Astrocyte of the cerebellum (primary cell): ENCODE data around the gene CLIC5.

Experiments
- DNase-seq: peaks from one replicate; pipeline ENCODE4 v3.0.0-alpha.2; 2011; ENCODE audit warnings: low read depth
- H3K4me3 ChIP-seq: 2 replicates; pipeline ENCODE4 v1.5.1; 2011; ENCODE audit warnings: mild to moderate bottlenecking, low read depth, low read length, moderate library complexity
- in situ Hi-C: cut with HindIII; loops from 2 replicates; pipeline ENCODE4 v1.10.0; 2017; ENCODE audit warnings: low sequenced_read_pairs
- TF ChIP-seq, protein P1 (sequence below): IDR thresholded peaks from 2 replicates; pipeline ENCODE4 v1.5.1; 2012; ENCODE audit warnings: low read length, low read depth, moderate library complexity, mild to moderate bottlenecking; ENCODE audit errors: missing control alignments

CLIC5 gene

DNA sequence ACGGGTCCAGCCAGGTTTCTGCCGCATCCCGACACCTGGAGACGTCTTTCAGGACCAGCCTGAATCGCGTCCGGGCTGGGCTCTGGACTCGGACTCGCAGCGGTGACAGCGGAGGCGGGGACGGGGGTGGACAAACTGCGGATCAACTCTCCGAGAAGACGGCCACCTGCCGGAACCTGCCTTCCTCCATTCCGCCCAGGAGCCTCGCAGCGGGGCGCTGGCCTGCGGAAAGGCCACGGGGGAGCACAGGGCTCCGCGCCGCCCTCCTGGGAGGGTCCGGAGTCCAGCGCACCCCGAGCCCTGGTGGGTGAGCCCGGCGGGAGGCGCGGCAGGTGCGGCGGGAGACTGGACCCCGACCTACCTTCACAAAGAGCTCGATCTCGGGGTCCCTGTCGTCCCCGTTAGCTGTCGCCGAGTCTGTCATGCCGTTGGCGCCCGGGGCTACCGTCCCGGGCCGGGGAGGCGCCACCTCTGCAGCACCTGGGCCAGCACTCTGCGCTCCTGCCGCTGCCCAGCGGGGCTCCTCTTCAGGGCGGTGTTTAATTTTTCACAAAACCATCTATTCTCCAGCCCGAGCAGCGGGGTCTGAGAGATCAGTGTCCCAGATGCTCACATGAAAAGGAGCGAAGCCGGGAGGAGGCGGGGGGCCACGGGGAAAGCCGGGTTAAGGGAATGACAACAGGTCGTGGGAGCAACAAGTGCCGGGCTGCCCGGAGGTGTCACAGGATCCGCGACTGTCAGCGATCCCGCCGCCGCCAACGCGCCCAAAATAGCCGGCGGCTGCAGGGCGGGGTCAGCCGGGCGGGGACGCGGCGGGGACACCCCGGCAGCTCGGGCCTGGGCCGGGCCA is at the start of gene CLIC5:
TSS of gene CLIC5 (minus strand) at position 742 of the 850 bp plus-strand sequence. CDS start at position 424, 318 bp downstream.
- TF ChIP-seq, protein P1, sequence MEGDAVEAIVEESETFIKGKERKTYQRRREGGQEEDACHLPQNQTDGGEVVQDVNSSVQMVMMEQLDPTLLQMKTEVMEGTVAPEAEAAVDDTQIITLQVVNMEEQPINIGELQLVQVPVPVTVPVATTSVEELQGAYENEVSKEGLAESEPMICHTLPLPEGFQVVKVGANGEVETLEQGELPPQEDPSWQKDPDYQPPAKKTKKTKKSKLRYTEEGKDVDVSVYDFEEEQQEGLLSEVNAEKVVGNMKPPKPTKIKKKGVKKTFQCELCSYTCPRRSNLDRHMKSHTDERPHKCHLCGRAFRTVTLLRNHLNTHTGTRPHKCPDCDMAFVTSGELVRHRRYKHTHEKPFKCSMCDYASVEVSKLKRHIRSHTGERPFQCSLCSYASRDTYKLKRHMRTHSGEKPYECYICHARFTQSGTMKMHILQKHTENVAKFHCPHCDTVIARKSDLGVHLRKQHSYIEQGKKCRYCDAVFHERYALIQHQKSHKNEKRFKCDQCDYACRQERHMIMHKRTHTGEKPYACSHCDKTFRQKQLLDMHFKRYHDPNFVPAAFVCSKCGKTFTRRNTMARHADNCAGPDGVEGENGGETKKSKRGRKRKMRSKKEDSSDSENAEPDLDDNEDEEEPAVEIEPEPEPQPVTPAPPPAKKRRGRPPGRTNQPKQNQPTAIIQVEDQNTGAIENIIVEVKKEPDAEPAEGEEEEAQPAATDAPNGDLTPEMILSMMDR: no peak
- H3K4me3 ChIP-seq: peak within 1 kb of the TSS; percentile 20
- DNase-seq: no peak
- in situ Hi-C loops: no loop called here

GRCh38 chr6:46062991-46063390 is 47.3 kb upstream of the CLIC5 start:
- TF ChIP-seq, protein P1: no peak
- in situ Hi-C loops: no loop called here
- DNase-seq: no peak
- H3K4me3 ChIP-seq: no peak overlapping the region

DNA sequence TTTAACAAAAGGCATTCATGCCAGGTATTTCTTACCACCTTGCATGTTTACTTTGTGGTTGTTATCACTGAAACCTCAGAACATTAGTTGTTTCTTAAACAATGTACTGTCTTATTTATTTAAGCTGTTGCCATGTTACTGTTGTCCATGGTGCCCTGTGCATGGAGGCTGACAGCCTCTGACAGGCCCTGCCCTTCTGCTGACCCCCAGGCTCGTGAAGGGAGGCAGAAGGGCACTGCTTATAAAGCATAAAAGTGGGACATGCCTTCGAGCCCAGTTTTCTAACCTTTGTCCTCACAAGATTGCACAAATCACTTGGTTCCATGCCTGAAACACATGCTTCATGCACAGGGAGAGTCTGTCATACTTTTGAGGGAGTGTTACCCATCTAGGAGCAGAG is 46.7 kb upstream of the CLIC5 start:
- peak; percentile 41 for DNase-seq
- no peak overlapping the region for H3K4me3 ChIP-seq
- in situ Hi-C loops: no loop called here
- TF ChIP-seq, protein P1: no peak

DNA sequence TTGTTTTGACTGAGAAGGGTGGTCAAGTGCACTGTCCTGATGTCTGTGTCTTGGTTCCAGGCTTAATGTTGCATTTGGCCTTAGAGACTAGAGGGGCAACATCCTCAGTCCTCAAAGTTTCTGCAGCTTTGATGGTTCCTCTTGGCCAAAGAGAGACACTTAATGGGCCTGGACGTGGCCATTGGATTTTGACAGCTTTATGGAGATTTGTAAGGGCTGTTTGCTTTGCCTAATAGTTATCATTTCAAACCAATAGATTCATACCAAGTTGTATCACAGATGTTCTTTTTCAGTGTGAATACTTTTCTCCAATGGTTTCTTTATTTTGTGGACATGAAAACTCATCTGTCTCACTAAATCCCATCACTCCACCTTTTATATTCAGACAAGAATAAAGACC is 45.8 kb upstream of the CLIC5 start:
- no peak overlapping the region for H3K4me3 ChIP-seq
- in situ Hi-C loops: no loop called here
- DNase-seq: no peak
- TF ChIP-seq, protein P1: no peak

DNA sequence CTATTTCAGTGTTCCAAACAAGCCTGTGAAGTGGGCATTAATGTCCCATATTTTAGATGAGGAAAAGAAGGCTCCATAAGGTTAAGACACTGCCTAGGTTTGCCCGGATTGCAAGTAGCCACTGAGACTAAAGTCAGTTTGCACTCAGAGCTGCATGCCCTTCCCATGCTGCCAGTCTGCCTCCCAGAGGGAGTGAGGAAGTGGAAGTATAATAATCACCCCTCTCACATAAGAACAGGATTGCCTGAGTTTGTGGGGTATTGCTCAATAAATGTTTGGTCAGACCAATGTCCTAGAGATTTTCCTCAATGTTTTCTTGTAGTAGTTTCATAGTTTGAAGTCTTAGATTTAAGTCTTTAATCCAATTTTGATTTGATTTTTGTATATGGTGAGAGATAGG is 43.9 kb upstream of the CLIC5 start:
- in situ Hi-C loops: no loop called here
- TF ChIP-seq, protein P1: no peak
- DNase-seq: no peak
- H3K4me3 ChIP-seq: no peak overlapping the region

DNA sequence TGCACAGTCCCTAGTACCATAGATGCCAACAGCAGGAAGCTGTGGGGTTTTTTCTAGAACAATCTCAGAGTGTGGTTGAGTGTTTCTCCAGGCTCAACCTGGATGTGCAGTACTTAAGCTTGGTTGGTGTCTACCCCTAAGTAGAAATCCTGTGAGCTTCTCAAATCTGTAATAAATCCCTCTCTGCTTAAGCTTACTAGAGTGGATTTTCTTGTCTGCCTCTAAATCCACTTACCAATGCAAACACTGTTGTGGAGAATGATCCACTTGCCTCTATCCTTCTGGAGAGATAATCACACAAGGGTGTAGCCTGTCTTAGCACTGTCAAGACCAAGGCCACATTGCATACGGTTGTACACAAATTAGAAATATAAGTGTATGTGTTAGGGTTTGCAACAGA is 43.3 kb upstream of the CLIC5 start:
- TF ChIP-seq, protein P1: no peak
- in situ Hi-C loops: no loop called here
- no peak overlapping the region for H3K4me3 ChIP-seq
- DNase-seq: no peak
